HTR-8/SVneo (cell line): ENCODE results near the gene FIBCD1.

Experiments used
- DNase-seq: peaks from one replicate; pipeline ENCODE4 v3.0.0; 2011; ENCODE audit warnings: low spot score, mixed read lengths; ENCODE audit not compliant: insufficient read length
- FAIRE-seq: peaks from 2 replicates; lab custom pipeline; 2011; peaks lifted over from hg19 to GRCh38; lab: Jason Lieb, UNC

FIBCD1 gene

DNA sequence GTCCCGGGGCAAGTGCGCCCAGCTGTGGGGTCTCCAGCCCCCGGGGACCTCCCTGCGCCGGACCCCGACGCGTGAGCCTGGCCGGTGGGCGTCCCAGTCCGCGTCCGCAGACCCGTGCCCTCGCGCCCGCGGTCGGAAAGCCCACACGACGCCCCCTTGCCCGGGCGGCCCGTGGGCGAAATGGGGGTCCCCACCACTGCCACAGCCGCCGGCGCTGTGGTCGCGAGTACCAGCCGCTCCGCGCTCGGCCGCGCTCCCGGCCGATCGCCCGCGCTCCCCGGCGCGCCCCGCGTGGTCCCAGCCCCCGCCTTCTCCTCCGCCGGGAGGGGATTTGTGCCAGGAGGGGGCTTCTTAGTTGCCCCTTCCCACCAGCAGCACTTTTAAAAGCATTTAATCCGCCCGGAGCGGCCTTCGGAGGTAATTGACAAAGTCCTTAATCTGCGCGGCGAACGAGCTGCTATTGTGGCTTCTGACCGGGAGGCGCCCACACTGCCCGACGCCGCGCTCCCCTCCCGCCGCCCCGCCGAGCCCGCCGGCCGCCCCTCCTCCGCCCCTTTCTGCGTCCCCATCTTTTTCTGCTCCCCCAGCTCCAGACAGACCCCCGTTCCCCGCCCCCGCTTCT, 469 bp upstream of the FIBCD1 start:
- DNase-seq: no peak
- no peak for FAIRE-seq

GRCh38 chr9:130938184-130938651, 829 bp downstream of the FIBCD1 start:
- FAIRE-seq (no peak), DNase-seq (no peak)

DNA sequence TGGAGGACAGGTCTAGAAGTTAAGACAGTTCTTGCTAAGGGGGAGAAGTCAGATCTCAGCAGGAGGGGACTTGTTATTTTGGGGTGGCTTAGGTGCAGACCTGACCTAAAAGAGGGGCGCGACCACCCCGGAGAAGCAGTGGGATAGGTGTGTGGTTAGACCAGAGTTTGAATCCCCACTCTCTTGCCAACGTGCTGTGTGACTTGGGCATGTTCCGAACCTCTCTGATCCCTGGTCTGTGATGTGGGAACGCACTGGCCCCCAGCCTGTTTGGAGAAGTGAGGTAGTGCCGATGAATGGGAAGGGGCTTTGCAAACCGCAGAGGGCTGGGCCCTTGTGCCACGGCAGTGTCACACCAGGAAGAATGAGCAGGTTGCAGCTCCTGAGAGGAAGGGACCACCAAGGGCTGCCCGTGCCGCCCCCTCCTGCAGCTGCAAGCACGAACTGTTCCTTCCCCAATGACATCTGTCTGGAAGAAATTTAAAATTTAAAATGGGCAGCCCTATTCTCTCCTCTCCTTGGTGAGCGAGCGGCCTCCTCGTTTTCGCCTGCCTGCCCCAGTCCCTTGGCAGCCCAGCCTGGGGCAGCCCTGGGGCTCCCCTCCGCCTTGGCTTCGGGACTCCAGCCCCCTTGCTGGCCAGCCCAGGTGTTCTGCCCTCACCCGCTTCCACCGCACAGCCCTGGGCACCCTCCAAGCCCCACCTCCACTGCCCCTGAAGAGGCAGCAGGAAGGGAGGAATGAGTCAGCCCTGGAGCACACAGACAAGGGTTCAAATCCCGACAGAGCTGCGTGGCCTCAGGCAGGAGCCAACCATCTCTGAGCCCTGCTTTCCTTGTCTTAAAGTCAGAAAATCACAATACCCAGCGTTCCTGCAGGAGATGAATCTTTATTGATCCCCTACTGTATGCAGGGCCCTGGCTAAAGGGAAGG, 1.6 kb downstream of the FIBCD1 start:
- FAIRE-seq (no peak), DNase-seq (no peak)

DNA sequence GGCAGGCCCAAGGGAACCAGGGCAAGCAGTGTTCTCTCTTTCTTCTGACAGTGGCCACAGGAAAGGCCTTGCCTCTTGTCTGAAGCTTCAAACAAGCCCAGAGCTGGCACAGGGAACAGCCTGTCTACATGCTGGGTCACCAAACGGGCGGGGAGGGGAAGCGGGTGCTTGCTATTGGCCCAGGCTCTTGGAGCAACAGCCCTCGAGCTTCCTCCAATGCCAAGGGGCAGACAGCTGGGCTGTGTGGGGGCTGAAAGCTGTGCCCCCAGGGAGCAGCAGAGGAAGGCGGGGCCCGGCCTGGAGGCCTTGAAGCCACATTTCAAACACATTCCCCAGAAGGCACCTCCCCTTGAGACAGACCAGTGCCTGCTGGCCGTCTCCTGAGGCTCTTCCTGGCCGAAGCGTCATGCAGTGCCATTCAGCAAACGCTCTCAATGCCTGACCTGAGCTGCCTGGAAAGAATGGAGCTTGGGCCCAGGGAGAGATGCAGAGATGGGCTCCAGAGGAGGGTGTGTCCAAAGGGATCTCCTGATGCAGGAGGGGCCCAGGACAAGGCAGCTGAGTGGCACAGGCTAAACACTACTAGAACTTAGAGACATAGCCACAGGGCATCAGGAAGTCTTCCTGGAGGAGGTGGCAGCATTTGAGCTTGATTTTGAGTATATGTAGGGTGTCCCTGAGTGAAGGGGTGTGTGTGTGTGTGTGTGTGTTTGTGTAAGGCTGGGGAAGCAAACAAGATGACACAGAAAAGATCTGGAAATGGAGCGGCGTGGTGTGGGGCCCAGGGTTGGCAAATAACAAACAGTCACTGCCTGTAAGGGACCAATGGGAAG, 2.5 kb downstream of the FIBCD1 start:
- no peak for FAIRE-seq
- DNase-seq: peak; percentile 65

DNA sequence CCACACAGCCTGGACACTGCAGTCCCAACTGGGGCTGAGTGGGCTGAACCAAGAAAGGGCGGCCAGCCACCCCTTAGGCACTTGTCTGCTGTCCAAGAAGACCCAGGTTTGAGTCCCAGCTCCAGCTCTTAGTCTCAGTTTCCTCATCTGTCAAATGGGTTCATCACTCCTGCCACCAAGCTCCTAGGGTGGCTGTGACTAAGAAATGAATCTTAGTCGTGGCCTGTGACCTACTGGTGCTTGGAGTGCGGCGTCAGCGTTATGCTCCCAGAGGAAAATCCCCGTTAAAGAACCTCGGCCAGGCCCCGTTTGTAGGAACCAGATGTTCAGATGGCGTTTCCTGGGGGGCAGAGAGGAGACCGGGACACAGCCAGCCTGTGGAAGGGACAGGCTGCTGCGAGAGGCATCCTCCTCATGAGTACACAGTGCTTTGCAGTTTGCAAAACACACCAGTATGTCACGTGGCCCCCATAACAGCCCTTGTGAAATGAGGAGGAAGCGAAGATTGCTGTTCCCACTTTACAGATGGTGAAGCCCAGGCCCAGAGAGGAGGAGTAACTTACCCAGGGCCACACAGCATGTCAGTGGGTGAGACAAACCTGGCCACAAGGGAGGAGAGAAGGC, 3.3 kb downstream of the FIBCD1 start:
- DNase-seq: no peak
- no peak for FAIRE-seq

- no peak for FAIRE-seq
Measured at GRCh38 chr9:130934702-130935647, 4.1 kb downstream of the FIBCD1 start.

DNA sequence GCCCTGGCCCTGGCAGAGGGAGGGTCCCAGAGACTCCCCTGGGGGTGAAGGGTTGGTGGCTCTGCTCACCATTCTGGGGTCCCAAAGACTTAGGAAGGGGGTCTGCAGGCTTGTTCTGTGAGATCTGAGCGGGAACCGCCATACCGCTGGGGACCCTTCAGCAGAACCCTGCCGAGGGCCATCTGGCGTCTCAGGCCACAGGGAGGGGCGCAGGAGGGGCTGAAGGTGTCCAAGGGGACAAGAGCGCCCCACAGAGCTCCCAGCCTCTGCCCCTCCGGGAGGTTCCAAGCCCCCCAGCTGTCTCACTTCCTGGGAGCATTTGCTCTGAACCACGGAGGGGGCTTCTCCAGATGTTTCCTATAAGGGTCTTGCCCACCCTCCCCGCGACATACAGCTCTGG, 4.8 kb downstream of the FIBCD1 start:
- DNase-seq (no peak), FAIRE-seq (no peak)

More at GRCh38 chr9:130934702-130935647, 4.1 kb downstream of the FIBCD1 start:
- DNase-seq: no peak

DNA sequence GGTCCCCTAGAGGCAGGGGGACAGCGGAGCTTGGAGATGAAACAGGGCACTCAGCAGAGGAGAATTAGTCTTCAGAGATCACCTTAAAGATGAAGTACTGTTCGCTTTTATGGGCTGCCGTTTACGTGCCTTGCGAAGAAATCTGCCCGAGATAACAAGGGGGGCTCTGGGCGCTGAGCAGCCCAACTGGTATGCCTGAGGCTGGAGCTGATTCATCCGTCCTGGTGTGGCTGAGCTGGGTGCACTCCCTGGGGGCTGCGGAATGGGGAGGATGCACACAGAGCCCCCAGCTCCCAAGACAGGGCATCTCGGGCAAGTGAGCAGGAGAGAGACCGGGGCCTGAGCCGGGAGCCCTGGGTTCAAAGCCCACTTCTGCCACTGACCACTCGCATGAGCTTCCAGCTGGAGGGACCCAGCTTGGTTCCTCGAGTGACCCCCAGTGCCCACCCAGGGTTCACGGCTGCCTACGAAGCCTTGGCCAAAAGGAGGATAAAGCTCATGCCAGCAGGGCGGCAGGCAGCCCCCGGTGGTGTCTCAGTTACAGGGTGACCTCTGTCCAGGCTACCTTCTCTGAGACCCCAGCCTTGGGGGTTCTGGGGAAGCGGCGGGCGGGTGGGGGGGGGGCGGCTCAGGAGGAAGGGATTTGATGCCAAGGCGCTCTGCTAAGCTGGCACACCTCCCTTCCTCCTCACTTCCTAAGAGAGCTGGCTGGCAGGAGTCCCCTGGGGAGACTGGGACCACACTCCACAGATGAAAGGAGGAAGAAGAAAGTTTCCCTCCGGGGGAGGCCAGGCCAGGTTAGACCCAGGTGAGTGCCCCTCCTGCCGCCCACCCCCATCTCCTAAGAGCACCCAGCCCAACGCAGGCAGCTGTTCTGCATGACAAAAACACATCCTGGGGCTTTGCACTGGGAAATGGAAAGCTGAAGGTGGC, 5.7 kb downstream of the FIBCD1 start:
- FAIRE-seq (no peak), DNase-seq (peak; percentile 75)

- FAIRE-seq: no peak
- peak; percentile 62 for DNase-seq
Measured at GRCh38 chr9:130932255-130933079, 6.6 kb downstream of the FIBCD1 start.

- no peak for FAIRE-seq
Measured at GRCh38 chr9:130931508-130932254, 7.4 kb downstream of the FIBCD1 start.

GRCh38 chr9:130930804-130931349, 8.2 kb downstream of the FIBCD1 start:
- FAIRE-seq: no peak
- no peak for DNase-seq

More at GRCh38 chr9:130931508-130932254, 7.4 kb downstream of the FIBCD1 start:
- no peak for DNase-seq

GRCh38 chr9:130930132-130930803, 8.8 kb downstream of the FIBCD1 start:
- DNase-seq: no peak
- no peak for FAIRE-seq

GRCh38 chr9:130929571-130930038, 9.4 kb downstream of the FIBCD1 start:
- no peak for FAIRE-seq
- no peak for DNase-seq

DNA sequence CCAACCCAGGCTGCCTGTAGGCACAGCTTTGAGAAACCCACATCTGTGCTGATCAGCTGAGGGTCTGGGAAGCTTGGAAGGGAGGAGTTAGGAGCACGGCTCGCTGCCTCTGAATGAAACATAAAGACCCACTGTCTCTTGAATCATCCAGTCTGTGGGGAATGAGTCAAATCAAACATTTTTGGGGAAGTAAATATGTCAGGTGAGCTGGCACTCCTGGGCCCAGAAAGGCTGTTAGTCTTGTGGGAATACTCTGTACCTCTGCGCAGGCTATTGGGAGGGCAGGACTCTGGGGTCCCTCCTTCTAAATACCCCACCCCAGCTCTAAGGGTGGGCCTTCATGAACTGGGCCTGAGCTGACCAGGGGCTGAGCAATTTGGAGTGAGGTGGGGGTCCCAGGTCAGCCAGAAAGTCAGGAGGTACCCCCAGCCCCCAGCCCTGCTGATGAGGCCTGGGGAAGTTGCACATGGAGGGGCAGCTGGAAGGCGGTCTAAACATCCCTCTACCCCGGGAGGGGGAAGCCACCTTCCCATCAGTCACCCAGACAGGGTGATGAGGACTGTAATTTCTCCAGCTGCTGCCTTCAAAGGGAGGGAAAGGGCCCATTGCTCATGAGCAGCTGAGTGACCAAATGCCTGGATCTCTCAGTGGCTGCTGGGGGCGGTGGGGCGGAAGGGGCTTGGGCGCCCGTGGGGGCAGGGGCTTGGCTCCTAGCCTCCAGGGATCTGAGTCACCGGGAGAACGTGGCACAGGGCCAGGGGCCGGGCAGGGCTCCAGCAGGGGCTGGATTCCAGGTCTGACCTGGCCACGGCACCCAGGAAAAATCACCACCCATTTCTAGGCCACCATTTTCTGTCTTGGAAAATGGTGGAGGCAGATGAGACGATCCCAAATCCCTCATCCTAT, 10.8 kb downstream of the FIBCD1 start:
- no peak for FAIRE-seq
- peak; percentile 78 for DNase-seq
